Gastrocnemius medialis (tissue), 4 donors: ENCODE results near the gene NAB2.

ENCODE experiments used
- POLR2A ChIP-seq, 2 donors: fragments of 450-650 bp; IDR thresholded peaks; one replicate each; pipeline ENCODE4 v1.6.1; 2017; ENCODE audit warnings: antibody characterized with exemption in 2 of 2, mild to moderate bottlenecking in 2 of 2, moderate library complexity in 2 of 2
- TF ChIP-seq, protein P1 (sequence below), 5 experiments: fragments of 450-650 bp in 3 of 5; fragments of 200-600 bp in 2 of 5; sonication (generic) in 2 of 5; IDR thresholded peaks in 4 of 5; conservative IDR thresholded peaks in 1 of 5; 1 replicate in 4 of 5; 2 replicates in 1 of 5; pipeline ENCODE4 v1.5.1; 2016 to 2019; ENCODE audit warnings: antibody characterized with exemption in 5 of 5, mild to moderate bottlenecking in 3 of 5, moderate library complexity in 3 of 5

DNA sequence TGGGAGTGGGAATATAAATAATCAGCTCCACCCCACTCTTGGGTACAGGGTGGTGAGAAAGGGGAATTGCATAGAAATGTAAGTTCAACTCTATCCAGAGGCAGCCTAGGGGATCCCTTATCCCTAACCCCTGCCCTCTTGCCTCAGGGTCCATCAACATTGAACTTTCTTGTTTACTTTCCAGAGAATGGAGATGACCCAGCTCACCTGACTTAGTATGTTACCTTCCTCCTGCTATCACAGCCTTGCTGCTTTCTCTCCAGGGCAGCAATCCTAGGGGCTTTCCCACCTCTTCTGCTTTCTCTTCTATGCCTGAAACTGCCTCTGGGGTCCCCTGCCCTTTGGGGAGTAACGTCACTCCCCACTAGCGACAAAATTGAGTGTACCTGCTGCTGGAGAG, 42.0 kb downstream of the NAB2 start:
- TF ChIP-seq POLR2A (IDR thresholded peaks at IDR 0.05): no peak
- TF ChIP-seq, protein P1, sequence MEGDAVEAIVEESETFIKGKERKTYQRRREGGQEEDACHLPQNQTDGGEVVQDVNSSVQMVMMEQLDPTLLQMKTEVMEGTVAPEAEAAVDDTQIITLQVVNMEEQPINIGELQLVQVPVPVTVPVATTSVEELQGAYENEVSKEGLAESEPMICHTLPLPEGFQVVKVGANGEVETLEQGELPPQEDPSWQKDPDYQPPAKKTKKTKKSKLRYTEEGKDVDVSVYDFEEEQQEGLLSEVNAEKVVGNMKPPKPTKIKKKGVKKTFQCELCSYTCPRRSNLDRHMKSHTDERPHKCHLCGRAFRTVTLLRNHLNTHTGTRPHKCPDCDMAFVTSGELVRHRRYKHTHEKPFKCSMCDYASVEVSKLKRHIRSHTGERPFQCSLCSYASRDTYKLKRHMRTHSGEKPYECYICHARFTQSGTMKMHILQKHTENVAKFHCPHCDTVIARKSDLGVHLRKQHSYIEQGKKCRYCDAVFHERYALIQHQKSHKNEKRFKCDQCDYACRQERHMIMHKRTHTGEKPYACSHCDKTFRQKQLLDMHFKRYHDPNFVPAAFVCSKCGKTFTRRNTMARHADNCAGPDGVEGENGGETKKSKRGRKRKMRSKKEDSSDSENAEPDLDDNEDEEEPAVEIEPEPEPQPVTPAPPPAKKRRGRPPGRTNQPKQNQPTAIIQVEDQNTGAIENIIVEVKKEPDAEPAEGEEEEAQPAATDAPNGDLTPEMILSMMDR (IDR thresholded peaks at IDR 0.05 in 4 of 5, conservative IDR thresholded peaks at IDR 0.05 in 1 of 5): no peak
